GM10266 (cell line): ENCODE measurements around the gene GVQW3.
"Not testable (repeated sequence)": the region's sequence is repeated elsewhere in the genome, so short reads cannot be mapped to it uniquely, and the experiment has no call there.

Source experiments
- DNase-seq: peaks from one replicate; pipeline ENCODE4 v3.0.0; 2012; ENCODE audit errors: extremely low spot score
- CTCF ChIP-seq: IDR thresholded peaks from 2 replicates; pipeline ENCODE4 v1.5.1; 2012; ENCODE audit warnings: mild to moderate bottlenecking, low read depth; ENCODE audit not compliant: control insufficient read depth, insufficient read depth; ENCODE audit errors: missing control alignments

The GVQW3 gene

GRCh38 chr11:76394411-76394810 is 13.3 kb downstream of the GVQW3 start:
- TF ChIP-seq CTCF, result no peak
- DNase-seq, result no peak

- no peak for DNase-seq
Measured at GRCh38 chr11:76395296-76395695, 14.2 kb downstream of the GVQW3 start.

GRCh38 chr11:76397383-76397782 is 16.3 kb downstream of the GVQW3 start:
- no peak for DNase-seq
- no peak for TF ChIP-seq CTCF

More at GRCh38 chr11:76395296-76395695, 14.2 kb downstream of the GVQW3 start:
- TF ChIP-seq CTCF, result no peak

GRCh38 chr11:76400967-76401366 is 19.8 kb downstream of the GVQW3 start:
- no peak for TF ChIP-seq CTCF
- DNase-seq, result no peak

- DNase-seq, result not testable (repeated sequence)
Measured at GRCh38 chr11:76401484-76401883, 20.4 kb downstream of the GVQW3 start.

GRCh38 chr11:76406359-76406758 is 25.2 kb downstream of the GVQW3 start:
- TF ChIP-seq CTCF, result no peak
- no peak for DNase-seq

- no peak for DNase-seq
- TF ChIP-seq CTCF, result no peak
Measured at GRCh38 chr11:76408171-76408965, 27.2 kb downstream of the GVQW3 start.
